HepG2 (cell line): ENCODE data around the gene MTMR6. TPM values are rescaled to one million over a fixed set of nuclear protein-coding genes. Genes with fewer than 3 reads are reported as not detected.
A peak's percentile ranks its signal among the peaks of the same experiment; 100 is the strongest.

ENCODE experiments used
- ATAC-seq: fragments of 200-7000 bp; cut with Tn5 transposase; 3 replicates; pipeline ENCODE4 v1.9.1; 2020; ENCODE audit warnings: mild to moderate bottlenecking, moderate library complexity
- BruUV-seq: library from RNA; stranded (reverse); fragments of 400-500 nt; replicated peaks from 2 replicates; lab custom pipeline; 2021; lab: Mats Ljungman, UMichigan
- CTCF ChIA-PET: fragments of 300-600 bp; formaldehyde crosslinking; extraction: SDS; loops from one replicate; lab custom pipeline; 2021; ENCODE audit warnings: low total read pairs, inconsistent platforms, low intra/inter-chr PET ratio; lab: Yijun Ruan, JAX
- POLR2A ChIA-PET: fragments of 350-600 bp; sonication (Branson Sonifier 250); formaldehyde crosslinking; loops from one replicate; lab custom pipeline; 2020; ENCODE audit warnings: antibody characterized with exemption, inconsistent platforms; lab: Yijun Ruan, JAX
- DNase-seq: peaks from one replicate; pipeline ENCODE4 v3.0.0-alpha.2; 2015; ENCODE audit warnings: low spot score
- FAIRE-seq: peaks from 3 replicates; lab custom pipeline; 2011; peaks lifted over from hg19 to GRCh38; lab: Jason Lieb, UNC
- H2AFZ ChIP-seq: one replicate; pipeline ENCODE4 v1.6.1; 2011; ENCODE audit warnings: low read length, inconsistent platforms
- H3K27ac ChIP-seq: fragments of 300-600 bp; 3 replicates; pipeline ENCODE4 v1.8.0; 2011; ENCODE audit warnings: mixed run types, mild to moderate bottlenecking, mixed read lengths, low read length, inconsistent platforms; ENCODE audit not compliant: insufficient read depth; ENCODE audit errors: extremely low read length
- H3K27me3 ChIP-seq, 2 experiments: fragments of 200-600 bp in 1 of 2; 2 replicates in 1 of 2; 3 replicates in 1 of 2; pipeline versions ENCODE4 v1.6.0 to v1.8.0; 2011; ENCODE audit warnings: low read length in 2 of 2, mild to moderate bottlenecking in 2 of 2, moderate library complexity in 2 of 2, inconsistent platforms in 1 of 2; ENCODE audit not compliant: insufficient read depth in 2 of 2, control insufficient read depth in 1 of 2
- H3K36me3 ChIP-seq, 2 experiments: fragments of 200-600 bp in 1 of 2; replicated peaks in 1 of 2; 2 replicates in 1 of 2; 3 replicates in 1 of 2; pipeline versions ENCODE4 v1.5.1 to v1.8.0; 2011; ENCODE audit warnings: low read length in 2 of 2, inconsistent platforms in 1 of 2; ENCODE audit not compliant: insufficient read depth in 2 of 2, control insufficient read depth in 1 of 2
- H3K4me1 ChIP-seq: 2 replicates; pipeline ENCODE4 v1.5.1; 2012; ENCODE audit warnings: low read length, inconsistent platforms; ENCODE audit not compliant: insufficient read depth
- H3K4me2 ChIP-seq: 2 replicates; pipeline ENCODE4 v1.6.0; 2011; ENCODE audit warnings: low read depth, low read length, inconsistent platforms
- H3K4me3 ChIP-seq, 3 experiments: fragments of 200-600 bp in 1 of 3; sonication (generic), shearing (Covaris generic) in 1 of 3; replicated peaks in 1 of 3; 2 replicates each; pipeline ENCODE4 v1.5.1; 2011 to 2016; ENCODE audit warnings: low read length in 3 of 3, inconsistent platforms in 2 of 3, low read depth in 2 of 3, mild to moderate bottlenecking in 2 of 3, control low read depth in 1 of 3, mixed read lengths in 1 of 3; ENCODE audit not compliant: insufficient read depth in 1 of 3
- H3K79me2 ChIP-seq: one replicate; pipeline ENCODE4 v1.6.1; 2011; ENCODE audit warnings: low read length, inconsistent platforms; ENCODE audit not compliant: insufficient read depth
- H3K9ac ChIP-seq: 2 replicates; pipeline ENCODE4 v1.6.0; 2011; ENCODE audit warnings: mild to moderate bottlenecking, low read depth, low read length, inconsistent platforms; ENCODE audit not compliant: insufficient read depth
- H3K9me3 ChIP-seq: 2 replicates; pipeline ENCODE4 v1.5.1; 2012; ENCODE audit warnings: mild to moderate bottlenecking, low read length
- H4K20me1 ChIP-seq: 2 replicates; pipeline ENCODE4 v1.6.0; 2011; ENCODE audit warnings: inconsistent platforms, mild to moderate bottlenecking, low read length, moderate library complexity; ENCODE audit not compliant: insufficient read depth
- CENPBD1 ChIP-seq: sonication (generic); formaldehyde crosslinking; IDR thresholded peaks from 2 replicates; pipeline ENCODE4 v1.8.0; 2022; ENCODE audit warnings: missing genetic modification reagents, low read depth, mild to moderate bottlenecking, borderline replicate concordance
- FOXK2 ChIP-seq: fragments of 450-650 bp; IDR thresholded peaks from 2 replicates; pipeline ENCODE4 v1.6.1; 2016
- GATAD2A ChIP-seq: IDR thresholded peaks from 2 replicates; pipeline ENCODE4 v1.6.1; 2016
- KDM5B ChIP-seq: sonication (generic); formaldehyde crosslinking; IDR thresholded peaks from 2 replicates; pipeline ENCODE4 v1.4.0; 2020; ENCODE audit warnings: missing genetic modification reagents, mild to moderate bottlenecking, borderline replicate concordance
- NONO ChIP-seq, 2 experiments: fragments of 450-650 bp in 1 of 2; sonication (generic) in 1 of 2; formaldehyde crosslinking in 1 of 2; IDR thresholded peaks in 1 of 2; conservative IDR thresholded peaks in 1 of 2; 2 replicates each; pipeline versions ENCODE4 v1.6.1 to v1.8.0; 2017 to 2022; ENCODE audit warnings: mild to moderate bottlenecking in 1 of 2, missing genetic modification reagents in 1 of 2, moderate library complexity in 1 of 2
- SIN3B ChIP-seq: fragments of 150-350 bp; IDR thresholded peaks from 2 replicates; pipeline ENCODE4 v1.6.1; 2014; ENCODE audit warnings: low read length
- STAG1 ChIP-seq: sonication (generic); formaldehyde crosslinking; IDR thresholded peaks from 2 replicates; pipeline ENCODE4 v1.4.0; 2020; ENCODE audit warnings: missing genetic modification reagents
- THAP9 ChIP-seq: sonication (generic); formaldehyde crosslinking; IDR thresholded peaks from 2 replicates; pipeline ENCODE4; 2020; ENCODE audit warnings: missing genetic modification reagents, mild to moderate bottlenecking, borderline replicate concordance
- ZFP36L2 ChIP-seq: sonication (generic); formaldehyde crosslinking; IDR thresholded peaks from 2 replicates; pipeline ENCODE4 v1.4.0; 2020; ENCODE audit warnings: missing genetic modification reagents
- ZNF207 ChIP-seq: fragments of 450-650 bp; IDR thresholded peaks from 2 replicates; pipeline ENCODE4 v1.6.1; 2016; ENCODE audit warnings: antibody characterized with exemption, borderline replicate concordance
- WGBS: methylation state at CpG from one replicate; pipeline ENCODE4 v1.1.6; 2017; ENCODE audit warnings: low lambda C conversion rate; 5-methylcytosine and 5-hydroxymethylcytosine counted together
- in situ Hi-C: cut with HindIII; loops from 2 replicates; pipeline ENCODE4 v1.10.0; 2017; ENCODE audit warnings: low pct_unique_long_range_greater_than_20kb; ENCODE audit not compliant: extremely low pct_ligation_motif_present
- intact Hi-C: fragments of 100-400 bp; cut with micrococcal nuclease; formaldehyde crosslinking; loops from one replicate; pipeline ENCODE4 v1.10.0; 2022; ENCODE audit not compliant: unreplicated experiment
- polyA plus RNA-seq, 8 experiments: library from polyadenylated mRNA; depleted of rRNA in 3 of 8; stranded (reverse) in 7 of 8; unstranded in 1 of 8; fragments of >200 nt; fragmentation: Illumina TruSeq in 4 of 8; extraction: Trizol in 4 of 8; gene quantifications; 2 replicates each; pipeline versions ENCODE4 v1.2.1 to v1.2.3, GENCODE V29; 2011 to 2016; ENCODE audit warnings: low read depth in 4 of 8, missing spikeins in 1 of 8, mixed read lengths in 1 of 8; ENCODE audit not compliant: insufficient read depth in 1 of 8
- total RNA-seq, 5 experiments: library from RNA; depleted of rRNA; stranded (reverse); fragments of >200 nt; fragmentation: Illumina TruSeq; extraction: Trizol; gene quantifications; 2 replicates each; pipeline ENCODE4 v1.2.3, GENCODE V29; 2016; ENCODE audit warnings: low read depth in 1 of 5
- TF ChIP-seq, protein P1 (sequence below): sonication (generic); formaldehyde crosslinking; IDR thresholded peaks from 2 replicates; pipeline ENCODE4 v1.8.1; 2023; ENCODE audit warnings: mild to moderate bottlenecking, missing genetic modification reagents, borderline replicate concordance
- TF ChIP-seq, protein P2 (sequence below): sonication (generic); formaldehyde crosslinking; IDR thresholded peaks from 2 replicates; pipeline ENCODE4 v1.5.0; 2020; ENCODE audit warnings: mild to moderate bottlenecking, missing genetic modification reagents, moderate library complexity

Gene MTMR6
- total and polyA plus RNA-seq, 2 of the 13 experiments (the other 11 are each of a cell fraction or from before 2014, with no cell fraction given): 3.4 to 7.8 TPM

GRCh38 chr13:25252225-25252624, 35.1 kb downstream of the MTMR6 start (continued):
- TF ChIP-seq KDM5B (CRISPR knock-in tag) (no peak), ZFP36L2 (no peak), CENPBD1 (CRISPR knock-in tag) (no peak), SIN3B (no peak)
- TF ChIP-seq, protein P1, sequence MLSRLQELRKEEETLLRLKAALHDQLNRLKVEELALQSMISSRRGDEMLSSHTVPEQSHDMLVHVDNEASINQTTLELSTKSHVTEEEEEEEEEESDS (CRISPR knock-in tag): no peak

GRCh38 chr13:25249001-25249543, 38.2 kb downstream of the MTMR6 start:
- CTCF ChIA-PET: no interaction called here
- no peaks in the 10 kb centered on the region; a peak in 1 of 5 replicates for H3K36me3 ChIP-seq
- ATAC-seq: peak; percentile 69
- peaks cover 8% of the 10 kb centered on the region for H3K4me1 ChIP-seq
- no TSS peak for BruUV-seq
- POLR2A ChIA-PET: no interaction called here
- no peak overlapping the region for H3K4me2 ChIP-seq
- no peaks in the 10 kb centered on the region for H3K79me2 ChIP-seq
- 53% methylated on average over 5 of the region's 5 CpGs for WGBS
- H3K27ac ChIP-seq: no peak overlapping the region
- no peaks in the 10 kb centered on the region for H4K20me1 ChIP-seq
- TF ChIP-seq NONO (IDR thresholded peaks at IDR 0.05) (no peak), NONO (CRISPR knock-in tag; conservative IDR thresholded peaks at IDR 0.05) (no peak), ZNF207 (no peak), FOXK2 (no peak), THAP9 (no peak), GATAD2A (CRISPR knock-in tag) (no peak), STAG1 (CRISPR knock-in tag) (peak; percentile 10; the same call in 1 of the 2 replicates)
- TF ChIP-seq, protein P2, sequence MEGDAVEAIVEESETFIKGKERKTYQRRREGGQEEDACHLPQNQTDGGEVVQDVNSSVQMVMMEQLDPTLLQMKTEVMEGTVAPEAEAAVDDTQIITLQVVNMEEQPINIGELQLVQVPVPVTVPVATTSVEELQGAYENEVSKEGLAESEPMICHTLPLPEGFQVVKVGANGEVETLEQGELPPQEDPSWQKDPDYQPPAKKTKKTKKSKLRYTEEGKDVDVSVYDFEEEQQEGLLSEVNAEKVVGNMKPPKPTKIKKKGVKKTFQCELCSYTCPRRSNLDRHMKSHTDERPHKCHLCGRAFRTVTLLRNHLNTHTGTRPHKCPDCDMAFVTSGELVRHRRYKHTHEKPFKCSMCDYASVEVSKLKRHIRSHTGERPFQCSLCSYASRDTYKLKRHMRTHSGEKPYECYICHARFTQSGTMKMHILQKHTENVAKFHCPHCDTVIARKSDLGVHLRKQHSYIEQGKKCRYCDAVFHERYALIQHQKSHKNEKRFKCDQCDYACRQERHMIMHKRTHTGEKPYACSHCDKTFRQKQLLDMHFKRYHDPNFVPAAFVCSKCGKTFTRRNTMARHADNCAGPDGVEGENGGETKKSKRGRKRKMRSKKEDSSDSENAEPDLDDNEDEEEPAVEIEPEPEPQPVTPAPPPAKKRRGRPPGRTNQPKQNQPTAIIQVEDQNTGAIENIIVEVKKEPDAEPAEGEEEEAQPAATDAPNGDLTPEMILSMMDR: peak; percentile 33; the same call in 1 of the 2 replicates
- in situ Hi-C loops (no loop called here), intact Hi-C loops (no loop called here)
- no peak for FAIRE-seq
- H3K9ac ChIP-seq: no peak overlapping the region
- no peaks in the 10 kb centered on the region for H3K9me3 ChIP-seq
- no peak overlapping the region for H2AFZ ChIP-seq
- H3K4me3 ChIP-seq: no peak overlapping the region
- DNase-seq: peak; percentile 19
- H3K27me3 ChIP-seq: no peaks in the 10 kb centered on the region
